Stimulated activated CD4-positive, alpha-beta T cell treated with anti-CD3 and anti-CD28 coated beads, Interleukin-4, amount 100 ng/mL, for 4 hours (primary cell): ENCODE data around the gene ETFB.

Experiments used
- DNase-seq, 2 experiments: peaks; one replicate each; pipeline ENCODE4 v3.0.0-alpha.2; 2020

Gene ETFB

GRCh38 chr19:51326216-51327065 lies 39.7 kb downstream of the ETFB start:
- no peak for DNase-seq

- no peak for DNase-seq
These were observed 40.8 kb downstream of the ETFB start for GRCh38 chr19:51325161-51325976.

GRCh38 chr19:51324167-51324481 lies 42.1 kb downstream of the ETFB start:
- DNase-seq = no peak

- no peak for DNase-seq
These were observed 42.6 kb downstream of the ETFB start for GRCh38 chr19:51323481-51324166.

- no peak for DNase-seq
These were observed 44.4 kb downstream of the ETFB start for GRCh38 chr19:51321799-51322198.

- no peak for DNase-seq
These were observed 45.9 kb downstream of the ETFB start for GRCh38 chr19:51320280-51320657.

GRCh38 chr19:51319649-51320279 lies 46.4 kb downstream of the ETFB start:
- no peak for DNase-seq

- no peak for DNase-seq
These were observed 47.2 kb downstream of the ETFB start for GRCh38 chr19:51318687-51319648.

- no peak for DNase-seq
These were observed 48.2 kb downstream of the ETFB start for GRCh38 chr19:51317968-51318367.

- no peak for DNase-seq
These were observed 48.8 kb downstream of the ETFB start for GRCh38 chr19:51317376-51317775.

- DNase-seq = no peak
These were observed 49.5 kb downstream of the ETFB start for GRCh38 chr19:51316688-51317087.

- no peak for DNase-seq
These were observed 54.6 kb downstream of the ETFB start, which contains the start of gene IGLON5 for GRCh38 chr19:51311351-51312257. Gene IGLON5 (plus strand): TSS chr19:51311644. CDS start chr19:51311848, 204 bp downstream.

GRCh38 chr19:51305479-51305878 lies 60.7 kb downstream of the ETFB start:
- no peak for DNase-seq

GRCh38 chr19:51301266-51301665 lies 64.9 kb downstream of the ETFB start:
- DNase-seq = no peak

GRCh38 chr19:51297406-51297805 lies 68.8 kb downstream of the ETFB start:
- no peak for DNase-seq

GRCh38 chr19:51296336-51297093 lies 69.7 kb downstream of the ETFB start:
- no peak for DNase-seq

GRCh38 chr19:51295382-51296126 lies 70.6 kb downstream of the ETFB start:
- no peak for DNase-seq
